Activated CD8-positive, alpha-beta memory T cell treated with anti-CD3 and anti-CD28 coated beads, Interleukin-2, amount 50 U/mL, for 4 hours (primary cell): ENCODE data around the gene RECQL.
A peak's percentile ranks its signal among the peaks of the same experiment; 100 is the strongest.

Experiments
- DNase-seq: peaks from one replicate; pipeline ENCODE4 v3.0.0-alpha.2; 2020

Gene RECQL, protein sequence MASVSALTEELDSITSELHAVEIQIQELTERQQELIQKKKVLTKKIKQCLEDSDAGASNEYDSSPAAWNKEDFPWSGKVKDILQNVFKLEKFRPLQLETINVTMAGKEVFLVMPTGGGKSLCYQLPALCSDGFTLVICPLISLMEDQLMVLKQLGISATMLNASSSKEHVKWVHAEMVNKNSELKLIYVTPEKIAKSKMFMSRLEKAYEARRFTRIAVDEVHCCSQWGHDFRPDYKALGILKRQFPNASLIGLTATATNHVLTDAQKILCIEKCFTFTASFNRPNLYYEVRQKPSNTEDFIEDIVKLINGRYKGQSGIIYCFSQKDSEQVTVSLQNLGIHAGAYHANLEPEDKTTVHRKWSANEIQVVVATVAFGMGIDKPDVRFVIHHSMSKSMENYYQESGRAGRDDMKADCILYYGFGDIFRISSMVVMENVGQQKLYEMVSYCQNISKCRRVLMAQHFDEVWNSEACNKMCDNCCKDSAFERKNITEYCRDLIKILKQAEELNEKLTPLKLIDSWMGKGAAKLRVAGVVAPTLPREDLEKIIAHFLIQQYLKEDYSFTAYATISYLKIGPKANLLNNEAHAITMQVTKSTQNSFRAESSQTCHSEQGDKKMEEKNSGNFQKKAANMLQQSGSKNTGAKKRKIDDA

DNA sequence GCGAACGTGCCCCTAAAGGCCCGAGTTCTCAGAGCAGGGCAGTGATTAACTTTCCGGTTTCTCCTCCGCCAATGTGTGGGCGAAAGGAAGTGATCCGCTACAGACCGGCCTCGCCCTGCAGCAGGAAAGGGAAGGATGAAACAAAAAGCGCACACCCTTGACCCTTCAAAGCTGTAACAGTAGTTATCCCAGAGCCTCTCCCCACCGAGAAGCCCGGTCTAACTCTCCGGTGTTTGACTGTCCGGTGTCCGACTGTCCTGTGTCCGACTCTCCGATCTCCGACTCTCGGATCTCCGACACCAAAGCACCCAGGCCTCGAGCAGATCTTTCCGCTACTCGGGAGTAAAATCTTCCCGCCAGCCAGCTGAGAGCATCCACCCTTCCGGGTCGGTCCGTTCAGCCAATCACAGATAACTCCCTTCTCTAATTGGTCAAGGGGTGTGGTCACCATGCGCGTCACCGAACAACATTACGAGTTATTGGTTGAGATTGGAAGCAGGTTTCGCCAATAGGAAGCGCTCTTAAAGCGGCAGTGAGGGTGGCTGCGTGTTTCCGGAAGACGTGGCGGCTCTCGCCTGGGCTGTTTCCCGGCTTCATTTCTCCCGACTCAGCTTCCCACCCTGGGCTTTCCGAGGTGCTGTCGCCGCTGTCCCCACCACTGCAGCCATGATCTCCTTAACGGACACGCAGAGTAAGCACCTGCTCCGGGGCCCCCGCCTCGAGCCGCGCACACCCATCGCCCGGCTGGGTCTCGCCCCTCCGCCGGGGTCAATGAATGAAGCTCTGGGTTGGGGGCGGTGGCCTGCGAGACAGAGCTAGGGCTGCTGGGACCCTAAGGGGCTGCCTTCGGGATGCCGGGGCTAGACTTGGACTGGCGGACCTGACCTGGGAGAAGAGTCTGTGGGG is at the start of gene RECQL, which contains the start of gene GOLT1B:
TSS of gene RECQL (minus strand) at position 378 of the 906 bp plus-strand sequence. CDS start 2,065 bp downstream, outside the sequence.
TSS of gene GOLT1B (plus strand) at position 532 of the 906 bp plus-strand sequence. CDS start at position 667, 135 bp downstream.
- peak; percentile 82 for DNase-seq

DNA sequence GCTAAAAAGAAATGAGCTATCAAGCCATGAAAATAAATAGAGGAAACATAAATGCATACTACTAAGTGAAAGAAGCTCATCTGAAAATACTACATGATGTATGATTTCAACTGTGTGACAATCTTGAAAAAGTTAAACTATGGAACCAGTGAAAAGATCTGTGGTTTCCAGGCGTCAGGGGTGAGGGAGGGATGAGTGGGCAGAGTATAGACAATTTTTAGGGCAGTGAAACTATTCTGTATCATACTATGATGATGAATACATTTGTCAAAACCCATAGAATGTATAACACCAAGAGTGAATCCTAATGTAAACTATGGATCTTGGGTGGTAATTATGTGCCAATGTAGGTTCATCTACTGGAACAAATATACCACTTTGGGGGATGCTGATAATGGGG is 46.0 kb upstream of the RECQL start:
- no peak for DNase-seq

DNA sequence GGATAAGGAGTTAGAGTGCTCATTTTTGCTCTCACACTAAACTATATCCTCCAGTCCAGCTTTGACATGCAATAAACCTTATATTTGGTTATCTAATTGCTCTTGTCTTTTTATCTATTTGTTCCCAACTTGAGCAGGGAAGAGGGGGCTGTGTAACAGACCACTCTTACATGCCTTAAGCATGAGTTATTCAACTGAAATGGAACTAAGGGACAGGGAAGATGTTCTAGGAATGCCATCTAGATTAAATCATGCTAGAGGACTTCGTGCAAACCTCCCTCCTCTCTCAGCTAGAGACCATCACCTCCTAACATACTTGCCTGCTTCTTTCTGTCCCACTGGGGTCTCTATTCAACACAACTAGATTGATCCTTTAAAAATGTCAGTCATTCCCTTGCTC is 45.3 kb upstream of the RECQL start:
- no peak for DNase-seq

DNA sequence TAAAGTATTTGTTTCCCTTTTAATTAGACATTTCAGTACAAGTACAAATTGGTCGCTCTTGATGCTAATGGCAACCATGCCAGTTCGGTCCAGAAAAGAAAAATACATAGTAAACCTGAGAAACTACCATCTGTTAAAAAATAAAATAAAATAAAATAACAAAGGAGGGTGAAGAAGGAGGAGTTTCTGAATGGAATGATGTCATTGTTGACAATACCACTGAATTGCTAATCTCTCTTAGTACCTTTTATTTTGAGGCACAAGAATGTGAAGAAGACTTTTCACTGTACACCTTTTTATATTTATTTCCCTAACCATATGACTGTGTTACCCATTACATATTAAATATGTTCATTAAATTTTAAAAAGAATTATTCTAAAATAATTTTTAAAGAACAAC is 44.1 kb upstream of the RECQL start:
- no peak for DNase-seq

DNA sequence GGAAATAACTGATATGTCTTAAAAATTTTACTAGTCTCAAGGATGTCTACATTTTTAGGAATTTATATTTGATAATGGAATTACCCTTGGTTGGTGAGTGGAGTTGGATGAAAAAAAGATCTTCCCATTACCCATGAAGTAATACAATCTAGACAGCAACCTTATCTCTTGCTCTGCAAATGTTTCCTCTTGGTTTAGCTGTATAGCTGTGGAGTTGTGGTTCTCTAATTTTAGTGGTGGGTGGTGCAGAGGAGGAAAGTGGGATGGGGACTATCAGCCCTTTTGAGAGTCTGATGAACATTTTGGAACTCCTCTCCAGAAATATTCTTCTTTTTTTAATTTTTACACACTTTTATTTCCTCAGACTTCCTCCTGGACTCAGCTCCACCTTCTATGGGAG is 41.7 kb upstream of the RECQL start:
- DNase-seq = no peak

DNA sequence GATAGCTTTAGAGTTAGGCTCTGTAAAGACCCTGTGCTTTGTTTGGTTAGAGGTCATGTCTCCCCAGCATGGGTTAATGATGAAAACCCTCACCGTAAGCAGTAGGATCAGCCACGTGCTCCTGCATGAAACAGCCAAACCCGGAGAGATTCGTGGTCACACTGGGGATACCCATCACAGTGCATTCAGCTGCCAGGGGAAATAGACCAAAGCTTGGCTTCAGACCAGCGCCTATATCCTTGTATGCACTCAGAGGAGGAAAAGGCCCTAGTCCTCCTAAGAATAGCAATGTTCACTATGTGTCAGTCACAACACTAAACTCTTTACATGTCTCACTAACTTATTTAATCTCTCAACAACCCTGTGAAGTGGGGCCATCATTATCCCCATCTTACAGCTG is 41.0 kb upstream of the RECQL start:
- no peak for DNase-seq

DNA sequence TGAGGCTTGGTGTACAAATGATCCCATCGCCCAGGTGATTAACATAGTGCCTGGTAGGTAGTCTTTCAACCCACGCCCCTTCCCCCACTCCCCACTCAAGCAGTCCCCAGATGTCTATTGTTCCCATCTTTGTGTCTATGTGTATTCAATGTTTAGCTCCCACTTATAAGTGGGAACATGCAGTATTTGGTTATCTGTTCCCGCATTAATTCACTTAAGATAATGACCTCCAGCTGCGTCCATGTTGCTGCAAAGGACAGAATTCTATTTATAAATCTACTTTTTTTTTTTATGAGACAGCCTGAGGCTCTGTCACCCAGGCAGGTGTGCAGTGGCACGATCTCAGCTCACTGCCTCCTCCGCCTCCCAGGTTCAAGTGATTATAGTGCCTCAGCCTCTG is 40.3 kb upstream of the RECQL start:
- DNase-seq = no peak

DNA sequence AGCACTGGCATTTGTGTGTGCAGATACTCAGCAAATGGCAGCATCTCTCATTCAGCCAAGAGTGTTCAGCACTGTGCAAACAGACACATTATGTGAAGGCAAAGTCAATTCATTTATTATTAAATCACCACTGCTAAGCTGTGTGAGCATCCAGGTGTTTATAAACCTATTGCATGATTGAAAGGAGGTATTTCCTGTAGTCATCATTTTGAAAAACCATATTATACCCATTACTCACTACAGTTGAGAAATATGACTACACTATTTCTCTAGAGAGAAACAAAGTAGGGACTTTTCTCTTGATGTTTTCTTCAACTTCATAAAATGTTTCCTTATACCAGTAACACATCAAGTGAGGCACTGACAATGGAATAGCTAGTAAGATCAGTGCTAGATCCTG is 38.4 kb upstream of the RECQL start:
- DNase-seq = no peak

DNA sequence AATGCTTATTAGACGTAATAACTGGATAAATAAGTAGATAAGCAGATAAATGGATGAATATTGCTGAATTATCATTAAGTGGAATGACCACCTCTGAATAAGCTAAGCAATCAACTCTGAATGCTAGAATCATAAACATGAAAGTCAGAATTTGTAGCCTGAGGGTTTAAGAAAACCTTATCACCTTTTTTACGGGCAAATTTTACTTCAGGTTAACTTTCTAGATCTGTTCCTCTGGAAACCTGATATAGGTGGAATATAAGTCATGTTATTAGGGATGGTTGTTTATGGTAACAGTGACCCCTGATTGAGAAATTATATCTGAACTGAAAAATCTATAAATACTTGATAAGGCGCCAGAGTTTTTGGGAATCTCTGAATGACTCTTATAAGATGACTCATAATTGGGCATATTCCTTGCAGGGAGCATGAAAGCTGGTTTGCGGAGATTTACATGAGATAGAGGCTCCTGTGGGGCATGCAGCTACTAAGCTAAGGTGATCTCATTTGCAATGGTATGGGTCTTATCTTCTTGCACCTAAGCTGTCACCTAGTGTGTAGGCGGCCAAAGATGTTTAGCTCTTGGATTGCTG is 36.7 kb upstream of the RECQL start:
- DNase-seq = no peak

DNA sequence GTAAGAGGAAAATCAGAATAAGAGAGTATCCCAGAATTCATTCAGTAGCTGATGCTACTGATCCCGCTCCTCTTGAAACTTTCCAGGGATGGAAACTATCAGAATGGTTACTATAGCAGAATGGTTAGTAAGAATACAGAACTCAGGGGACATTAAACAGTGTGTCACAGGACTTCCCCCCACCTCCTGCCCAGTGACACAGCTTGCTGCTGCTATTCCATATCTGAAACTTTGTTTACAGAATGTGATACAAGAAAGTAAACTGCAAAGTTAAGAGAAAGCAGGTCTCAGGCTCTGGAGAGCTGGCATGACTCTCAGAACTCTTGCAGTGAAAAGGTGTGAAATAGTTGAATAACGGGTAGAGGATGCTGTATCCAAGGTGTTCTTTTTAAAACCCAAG is 28.0 kb upstream of the RECQL start:
- no peak for DNase-seq

DNA sequence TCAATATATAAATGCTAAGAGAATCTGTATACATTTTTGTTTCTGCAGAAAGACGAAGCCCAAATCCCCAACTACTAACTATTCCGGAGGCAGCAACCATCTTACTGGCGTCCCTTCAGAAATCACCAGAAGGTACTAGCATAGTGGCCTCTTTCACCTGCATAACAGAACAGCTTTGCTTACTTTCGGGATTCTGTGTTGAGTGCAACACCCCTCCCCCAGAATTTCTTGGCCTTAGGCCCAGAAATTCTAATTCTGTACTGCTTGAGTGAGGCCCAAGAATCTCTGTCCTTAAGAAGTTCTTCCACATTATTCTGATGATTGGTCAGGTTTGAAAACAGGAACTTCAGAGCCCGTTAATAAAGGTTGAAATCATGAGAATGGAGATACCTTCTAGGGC is 27.5 kb upstream of the RECQL start:
- no peak for DNase-seq

DNA sequence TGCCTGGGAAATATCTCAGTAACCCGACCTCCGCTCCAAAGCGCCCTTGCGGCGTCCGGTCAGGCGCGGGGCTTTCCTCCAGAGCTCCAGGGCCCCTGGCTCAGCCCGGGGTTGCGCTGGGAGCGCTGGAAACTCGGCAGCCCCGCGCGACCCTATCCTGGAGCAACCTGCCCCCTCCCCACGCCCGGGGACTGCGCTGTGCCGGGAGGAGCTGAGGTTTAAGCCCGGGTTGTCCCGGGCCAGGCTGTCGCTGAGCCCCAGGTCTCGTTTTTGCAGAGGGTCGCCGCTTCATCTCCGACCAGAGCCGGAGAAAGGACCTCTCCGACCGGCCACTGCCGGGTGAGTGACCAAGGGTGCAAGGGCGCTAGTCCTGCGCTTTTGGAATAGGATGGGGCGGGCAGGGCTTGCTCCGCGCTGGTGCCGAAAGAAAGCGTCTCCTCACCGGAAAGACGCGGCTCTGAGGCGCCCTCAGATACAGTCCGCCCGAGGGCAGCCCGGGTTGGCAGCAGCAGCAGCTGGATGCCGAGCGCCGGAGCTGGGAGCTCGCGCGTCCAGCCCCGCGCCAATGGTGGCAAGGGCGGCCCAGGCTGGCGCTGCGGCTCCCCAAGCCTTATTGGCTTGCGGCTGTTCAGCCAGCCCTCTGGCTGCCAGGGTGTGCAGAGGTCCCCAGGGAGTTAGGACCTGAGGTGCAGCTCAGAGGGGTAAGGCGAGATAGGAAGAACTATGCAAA is 26.2 kb upstream of the RECQL start:
- DNase-seq = peak; percentile 52

DNA sequence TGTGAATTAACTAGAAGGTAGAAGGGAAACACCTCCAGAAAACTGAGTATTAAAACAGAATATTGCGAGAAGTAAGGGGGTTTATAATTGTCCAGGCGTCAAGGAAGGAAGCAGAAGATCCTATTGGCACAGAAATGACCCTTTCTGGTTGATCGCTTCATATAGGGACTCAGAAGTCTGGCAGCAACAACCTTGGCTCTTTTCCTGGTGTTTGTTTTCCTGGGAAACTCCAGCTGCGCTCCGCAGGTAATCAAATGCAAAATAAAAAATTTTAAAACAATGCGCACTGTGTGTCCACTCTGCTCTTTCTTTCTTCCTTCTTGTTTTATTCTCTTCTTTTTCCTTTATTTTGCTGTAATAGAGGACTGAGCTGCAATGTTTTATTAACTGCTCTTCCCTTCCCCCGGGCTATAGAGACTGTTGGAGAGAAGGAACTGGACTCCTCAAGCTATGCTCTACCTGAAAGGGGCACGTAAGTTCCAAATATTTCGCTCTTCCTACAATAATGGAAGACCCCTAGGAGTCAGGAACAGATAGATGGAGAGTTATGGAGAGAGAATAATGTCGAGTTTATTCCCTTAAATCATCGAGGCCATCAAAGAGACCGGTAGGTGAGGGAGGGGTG is 25.4 kb upstream of the RECQL start:
- no peak for DNase-seq

DNA sequence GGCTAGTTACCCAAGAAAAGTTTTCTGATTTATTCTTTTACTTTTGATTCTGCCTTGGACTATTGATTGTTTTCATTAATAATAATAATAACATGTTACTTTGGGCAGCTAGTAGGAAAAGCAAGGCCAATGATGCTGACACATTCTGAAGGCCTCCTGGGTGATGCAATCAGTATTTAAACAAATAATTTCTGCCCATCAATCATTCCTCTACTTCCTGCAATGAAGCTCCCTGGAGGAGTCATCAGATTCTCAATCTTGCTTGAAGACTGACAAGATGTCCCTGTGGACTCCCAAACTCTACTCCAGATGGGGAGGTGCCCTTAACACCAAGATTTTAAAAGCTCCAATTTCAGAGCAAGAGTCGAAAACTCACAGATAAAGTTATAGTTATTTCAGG is 24.6 kb upstream of the RECQL start, which contains the start of gene SPX:
TSS of gene SPX (plus strand) at position 244 of the 400 bp plus-strand sequence. CDS start 177 bp downstream, outside the sequence.
- no peak for DNase-seq

DNA sequence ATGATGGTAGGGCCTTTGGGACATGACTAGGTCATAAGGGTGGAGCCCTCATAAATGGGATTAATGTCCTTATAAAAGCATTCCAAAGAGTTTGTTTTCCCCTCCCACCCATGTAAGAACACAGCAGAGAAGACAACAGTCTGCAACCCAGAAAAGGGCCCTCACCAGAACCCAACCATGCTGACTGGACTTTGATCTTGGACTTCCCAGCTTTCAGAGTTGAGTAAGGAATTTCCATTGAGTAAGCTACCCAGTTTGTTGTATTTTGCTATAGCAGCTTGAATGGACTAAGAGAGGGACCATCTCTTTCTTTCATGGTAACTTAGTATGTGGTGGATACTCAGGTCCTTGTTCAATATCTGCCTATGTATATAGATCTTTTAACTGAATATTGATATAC is 21.7 kb upstream of the RECQL start:
- no peak for DNase-seq

DNA sequence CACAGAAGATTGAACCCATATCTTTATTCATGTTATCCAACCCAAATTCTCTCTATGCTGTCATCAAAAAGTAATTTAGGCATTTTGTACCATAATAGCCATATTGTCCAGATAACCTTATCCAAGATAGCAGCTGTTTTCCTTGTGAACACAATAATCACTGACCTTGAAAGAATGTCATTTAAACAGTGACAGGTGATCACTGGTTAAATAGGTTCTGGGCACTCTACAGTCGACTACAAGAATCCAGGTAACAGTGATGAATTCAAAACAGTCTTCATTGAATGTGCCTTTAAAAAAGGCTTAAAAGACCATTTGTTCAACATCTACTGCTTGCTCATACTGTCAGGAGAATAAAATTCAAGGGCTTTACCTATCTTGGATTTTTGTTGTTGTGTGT is 20.1 kb upstream of the RECQL start:
- no peak for DNase-seq

DNA sequence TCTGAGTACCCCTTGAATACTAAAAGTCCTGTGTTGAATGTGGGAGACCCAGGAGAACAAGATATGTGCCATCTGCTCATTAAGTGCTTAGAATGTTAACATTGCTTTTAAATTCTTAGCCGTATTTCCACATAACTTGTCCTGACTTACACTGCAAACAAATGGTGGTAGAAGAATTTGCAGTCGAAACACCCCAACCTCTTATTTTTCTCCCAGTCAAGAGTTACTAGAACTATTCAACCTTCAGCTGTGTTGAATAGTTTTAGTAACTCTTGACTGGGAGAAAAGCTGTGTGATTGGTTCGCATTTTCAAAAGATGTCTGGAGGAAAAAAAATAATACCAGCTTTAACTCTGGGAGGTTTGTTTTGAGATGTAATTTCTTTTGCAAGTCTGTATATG is 17.0 kb upstream of the RECQL start:
- DNase-seq = no peak

DNA sequence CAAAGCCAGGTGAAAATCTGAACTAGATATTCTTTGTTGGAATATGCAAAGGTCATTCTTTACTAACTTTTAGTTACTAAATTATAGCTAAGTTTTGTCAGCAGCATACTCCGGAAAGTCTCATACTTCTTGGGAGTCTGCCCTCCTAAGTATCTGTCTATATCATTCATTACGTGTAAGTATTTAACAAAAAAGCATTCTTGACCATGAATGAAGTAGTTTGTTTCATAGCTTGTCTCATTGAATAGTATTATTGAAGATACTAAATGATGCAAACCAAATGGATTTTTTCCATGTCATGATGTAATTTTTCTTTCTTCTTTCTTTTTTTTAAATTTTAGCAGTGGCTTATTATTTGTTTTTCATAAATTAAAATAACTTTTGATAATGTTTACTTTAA is 14.8 kb upstream of the RECQL start:
- DNase-seq = no peak

DNA sequence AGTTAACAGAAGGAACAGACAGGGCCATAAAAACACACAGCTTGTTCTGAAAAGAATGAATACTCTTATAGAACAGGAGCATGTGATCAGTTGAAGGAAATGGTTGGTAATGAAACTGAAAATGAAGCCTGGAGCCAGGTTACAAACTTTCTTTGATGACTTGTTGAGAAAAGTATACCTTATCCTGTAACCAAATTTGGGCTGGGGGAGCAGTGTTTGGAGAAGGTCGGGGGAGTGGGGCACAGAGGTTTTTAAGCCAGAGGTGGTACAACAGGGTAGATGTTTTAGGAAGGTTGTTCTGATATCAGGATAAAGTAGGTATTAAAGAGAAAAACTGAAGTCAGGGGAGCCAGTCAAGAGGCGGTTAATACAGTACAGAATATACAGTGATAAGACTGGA is 8.3 kb upstream of the RECQL start:
- DNase-seq = no peak

DNA sequence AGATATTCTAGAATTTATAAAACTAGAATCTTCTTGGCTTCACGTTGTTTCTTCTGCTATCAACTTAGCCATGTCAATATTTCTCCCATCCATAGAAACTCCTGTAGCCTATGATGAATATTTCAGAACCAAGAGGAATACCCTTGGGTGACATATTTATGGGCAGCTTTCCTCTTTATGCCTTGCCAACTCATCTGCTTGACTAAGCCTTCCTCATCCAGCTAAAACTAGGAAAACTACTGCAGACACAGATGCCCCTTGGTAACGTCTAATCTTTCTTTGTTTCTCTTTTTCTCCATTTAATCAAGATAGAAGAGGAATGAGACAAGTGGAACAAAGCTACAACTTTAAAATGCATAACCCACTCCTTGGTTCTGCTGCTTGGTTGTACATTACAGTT is 6.4 kb upstream of the RECQL start:
- no peak for DNase-seq

DNA sequence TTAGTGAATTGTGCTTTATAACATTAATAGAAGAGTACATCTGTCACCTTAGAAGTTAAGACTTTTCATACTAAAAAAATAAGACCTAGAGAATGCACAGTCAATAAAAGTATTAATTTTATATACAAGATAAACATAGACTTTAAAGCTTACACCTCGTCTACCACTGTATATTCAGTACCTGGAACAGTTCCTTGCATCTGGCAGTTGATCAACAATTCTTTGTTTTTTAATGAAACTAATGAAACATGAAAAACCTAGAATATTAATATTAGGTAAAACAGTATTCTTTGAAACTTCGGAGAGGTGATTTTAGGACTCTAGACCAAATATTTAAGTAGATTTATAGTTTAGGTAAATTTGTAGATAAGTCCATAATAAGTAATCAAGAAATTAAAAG is 4.5 kb upstream of the RECQL start:
- no peak for DNase-seq

DNA sequence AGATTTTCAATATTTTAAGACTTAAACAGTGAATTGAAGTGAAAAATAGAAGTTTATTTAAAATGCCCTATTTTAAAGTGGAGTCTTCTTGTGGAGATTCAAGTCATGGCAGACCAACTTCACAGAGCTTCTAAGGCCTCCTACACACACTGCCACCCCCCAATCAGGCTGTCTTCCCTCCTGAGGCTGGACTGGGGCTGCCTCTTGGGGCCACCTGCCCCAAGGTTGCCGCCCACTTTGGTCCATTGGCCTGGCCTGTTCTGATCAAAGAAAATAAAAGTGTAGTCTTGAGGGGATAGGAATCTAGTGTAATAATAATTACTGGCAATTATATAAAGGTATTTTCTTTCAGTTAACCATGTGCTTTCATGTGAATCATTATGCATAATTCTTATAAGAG is 1.4 kb upstream of the RECQL start:
- DNase-seq = no peak
